NCI-H146 (cell line): ENCODE measurements around the gene TULP4.
"Not testable (repeated sequence)": the region's sequence is repeated elsewhere in the genome, so short reads cannot be mapped to it uniquely, and the experiment has no call there.

Experiments
- DNase-seq: peaks from one replicate; lab custom pipeline; 2025; lab: John Stamatoyannopoulos, UW

The TULP4 gene

DNA sequence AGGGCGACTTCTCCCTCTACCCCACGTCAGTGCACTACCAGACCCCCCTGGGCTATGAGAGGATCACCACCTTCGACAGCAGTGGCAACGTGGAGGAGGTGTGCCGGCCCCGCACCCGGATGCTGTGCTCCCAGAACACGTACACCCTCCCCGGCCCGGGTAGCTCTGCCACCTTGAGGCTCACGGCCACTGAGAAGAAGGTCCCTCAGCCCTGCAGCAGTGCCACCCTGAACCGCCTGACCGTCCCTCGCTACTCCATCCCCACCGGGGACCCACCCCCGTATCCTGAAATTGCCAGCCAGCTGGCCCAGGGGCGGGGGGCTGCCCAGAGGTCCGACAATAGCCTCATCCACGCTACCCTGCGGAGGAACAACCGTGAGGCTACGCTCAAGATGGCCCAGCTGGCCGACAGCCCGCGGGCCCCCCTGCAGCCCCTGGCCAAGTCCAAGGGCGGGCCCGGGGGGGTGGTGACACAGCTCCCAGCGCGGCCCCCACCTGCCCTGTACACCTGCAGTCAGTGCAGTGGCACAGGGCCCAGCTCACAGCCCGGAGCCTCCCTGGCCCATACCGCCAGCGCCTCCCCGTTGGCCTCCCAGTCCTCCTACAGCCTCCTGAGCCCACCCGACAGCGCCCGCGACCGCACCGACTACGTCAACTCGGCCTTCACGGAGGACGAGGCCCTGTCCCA is 190.1 kb downstream of the TULP4 start:
- no peak for DNase-seq

DNA sequence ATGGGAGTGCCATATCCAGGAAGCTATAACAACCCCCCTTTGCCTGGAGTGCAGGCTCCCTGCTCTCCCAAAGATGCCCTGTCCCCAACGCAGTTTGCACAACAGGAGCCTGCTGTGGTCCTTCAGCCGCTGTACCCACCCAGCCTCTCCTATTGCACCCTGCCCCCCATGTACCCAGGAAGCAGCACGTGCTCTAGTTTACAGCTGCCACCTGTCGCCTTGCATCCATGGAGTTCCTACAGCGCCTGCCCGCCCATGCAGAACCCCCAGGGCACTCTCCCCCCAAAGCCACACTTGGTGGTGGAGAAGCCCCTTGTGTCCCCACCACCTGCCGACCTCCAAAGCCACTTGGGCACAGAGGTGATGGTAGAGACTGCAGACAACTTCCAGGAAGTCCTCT is 191.0 kb downstream of the TULP4 start:
- DNase-seq, result no peak

DNA sequence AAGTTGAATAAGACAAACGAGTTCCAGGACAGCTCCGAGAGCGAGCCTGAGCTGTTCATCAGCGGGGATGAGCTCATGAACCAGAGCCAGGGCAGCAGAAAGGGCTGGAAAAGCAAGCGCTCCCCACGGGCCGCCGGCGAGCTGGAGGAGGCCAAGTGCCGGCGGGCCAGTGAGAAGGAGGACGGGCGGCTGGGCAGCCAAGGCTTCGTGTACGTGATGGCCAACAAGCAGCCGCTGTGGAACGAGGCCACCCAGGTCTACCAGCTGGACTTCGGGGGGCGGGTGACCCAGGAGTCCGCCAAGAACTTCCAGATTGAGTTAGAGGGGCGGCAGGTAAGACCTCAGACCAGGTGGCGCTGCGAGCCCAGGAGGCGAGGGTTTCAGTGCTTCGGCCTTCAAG is 191.6 kb downstream of the TULP4 start:
- DNase-seq, result no peak

DNA sequence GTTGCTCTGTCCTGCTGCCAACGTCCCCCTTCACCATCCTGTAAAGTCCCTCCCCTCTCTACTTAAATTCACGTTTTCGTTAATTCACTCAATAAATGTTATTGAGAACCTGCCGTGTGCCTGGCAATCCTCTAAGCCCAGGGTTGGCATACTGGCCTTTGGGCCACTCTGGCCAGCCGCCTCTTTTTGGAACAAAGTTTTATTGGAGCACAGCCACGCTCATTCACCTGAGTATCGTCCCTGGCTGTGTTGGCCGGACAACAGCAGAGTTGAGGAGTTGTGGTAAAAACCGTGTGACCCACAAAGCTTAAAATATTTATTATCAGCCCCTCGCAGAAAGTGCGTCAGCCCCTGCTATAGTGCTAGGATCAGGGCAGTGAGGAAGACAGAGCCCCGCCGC is 192.9 kb downstream of the TULP4 start:
- no peak for DNase-seq

DNA sequence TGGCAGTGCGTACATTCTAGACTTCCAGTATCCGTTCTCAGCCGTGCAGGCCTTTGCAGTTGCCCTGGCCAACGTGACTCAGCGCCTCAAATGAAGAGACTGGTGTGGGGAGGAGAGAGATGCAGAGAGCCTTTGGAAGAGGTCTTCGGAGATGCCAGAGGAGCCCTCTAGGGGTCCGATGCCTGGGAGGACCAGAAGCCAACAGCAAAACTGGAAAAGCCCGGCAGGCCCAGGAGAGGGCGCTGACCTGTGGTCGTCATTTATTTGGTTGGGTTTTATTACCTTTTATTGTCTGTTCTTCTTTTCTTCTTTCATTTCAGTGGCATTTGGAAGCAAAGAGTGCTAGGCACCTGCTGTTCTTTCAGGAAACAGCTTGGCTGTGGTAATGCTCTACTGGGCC is 194.3 kb downstream of the TULP4 start:
- DNase-seq, result peak; percentile 49

DNA sequence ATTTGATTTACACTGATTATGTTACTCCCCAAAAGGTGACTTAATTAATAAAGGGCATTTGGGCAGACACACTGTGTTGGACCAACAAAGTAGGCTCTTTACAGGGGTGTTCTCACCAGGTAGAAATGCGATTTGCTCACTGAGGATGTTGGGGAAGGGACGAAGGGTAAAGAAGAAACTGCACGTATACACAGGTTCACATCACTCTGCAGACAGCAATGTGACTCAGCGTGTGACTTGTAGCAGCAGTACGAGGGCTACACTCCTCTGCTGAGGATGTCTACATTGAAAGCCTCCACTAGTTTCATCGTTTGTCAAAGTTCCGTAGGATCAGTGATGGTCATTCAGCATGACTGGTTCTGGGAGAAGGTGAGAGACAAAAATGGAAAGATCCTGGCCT is 194.9 kb downstream of the TULP4 start:
- DNase-seq, result no peak

DNA sequence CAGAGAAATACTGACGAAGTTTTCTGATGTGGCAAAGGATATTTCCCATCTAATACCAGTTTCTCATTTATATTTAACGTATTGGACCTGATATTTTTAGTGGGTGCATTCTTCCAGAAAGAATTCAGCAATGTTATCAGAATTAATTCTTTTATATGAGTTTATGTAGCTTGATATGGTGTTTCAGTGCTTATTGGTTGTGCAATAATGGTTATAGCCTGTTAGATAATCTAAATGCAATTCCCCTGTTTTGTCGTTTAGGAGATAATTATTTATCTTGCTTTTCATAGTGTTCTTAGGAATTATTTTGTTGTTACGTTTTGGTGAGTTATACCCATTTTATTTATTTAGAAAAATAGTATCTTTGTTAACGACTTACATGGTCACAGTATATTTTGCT is 196.2 kb downstream of the TULP4 start:
- DNase-seq, result no peak

DNA sequence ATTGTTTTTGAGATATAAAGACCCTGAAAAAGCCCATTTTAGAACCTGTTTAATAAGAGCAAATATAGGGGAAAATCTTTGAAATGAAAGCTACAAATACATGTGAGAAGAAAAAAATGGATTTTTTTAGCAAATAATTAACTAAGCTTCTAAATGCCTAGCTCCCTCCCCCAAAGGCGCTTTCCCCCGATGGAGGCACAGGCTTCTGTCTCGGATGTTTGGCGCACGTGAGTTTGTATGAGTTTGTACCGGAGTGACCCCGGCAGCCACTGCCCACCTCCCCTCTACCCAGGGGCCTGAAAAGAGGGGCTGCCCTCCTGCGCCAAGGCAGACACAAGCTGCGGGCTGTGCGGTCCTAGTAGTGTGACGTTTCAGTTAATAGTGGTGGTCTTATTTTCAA is 197.2 kb downstream of the TULP4 start:
- no peak for DNase-seq

DNA sequence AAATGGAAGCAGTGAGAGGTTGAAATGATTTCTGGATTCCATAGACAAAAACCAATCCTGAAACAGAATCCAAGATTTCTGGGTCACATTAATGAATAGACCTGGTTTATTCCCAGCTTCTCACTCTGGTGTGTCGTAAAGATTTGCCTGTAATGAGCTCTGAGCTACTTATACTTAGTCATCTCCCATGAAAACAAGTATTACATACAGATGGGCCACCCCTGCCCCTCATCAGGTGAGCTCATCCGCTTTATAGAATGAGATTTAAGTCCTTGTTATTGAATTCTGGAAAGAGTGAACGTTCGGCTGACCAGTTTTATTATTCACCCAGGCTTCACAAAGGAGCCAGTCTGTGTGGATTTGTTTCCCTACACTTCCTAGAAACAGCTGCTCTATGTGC is 200.5 kb downstream of the TULP4 start:
- no peak for DNase-seq

DNA sequence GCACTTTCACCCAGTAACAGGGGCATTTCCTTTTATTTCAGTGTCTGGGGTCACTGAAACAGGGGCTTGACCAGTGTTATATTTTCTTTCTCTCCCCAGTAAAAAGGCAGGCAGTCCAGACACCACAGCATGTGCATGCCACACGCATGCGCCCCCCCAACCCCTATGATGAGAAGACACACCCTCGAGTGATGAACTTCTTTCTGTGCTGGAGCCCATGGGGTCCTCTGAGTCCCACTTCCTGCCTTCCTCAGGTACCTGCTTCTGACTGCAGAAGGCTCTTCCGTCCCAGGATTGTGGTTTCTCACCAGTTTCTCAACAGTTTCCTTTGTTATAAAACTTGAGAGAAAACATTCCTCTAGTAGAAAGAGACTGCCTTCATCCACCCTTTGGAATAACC is 201.9 kb downstream of the TULP4 start:
- no peak for DNase-seq

DNA sequence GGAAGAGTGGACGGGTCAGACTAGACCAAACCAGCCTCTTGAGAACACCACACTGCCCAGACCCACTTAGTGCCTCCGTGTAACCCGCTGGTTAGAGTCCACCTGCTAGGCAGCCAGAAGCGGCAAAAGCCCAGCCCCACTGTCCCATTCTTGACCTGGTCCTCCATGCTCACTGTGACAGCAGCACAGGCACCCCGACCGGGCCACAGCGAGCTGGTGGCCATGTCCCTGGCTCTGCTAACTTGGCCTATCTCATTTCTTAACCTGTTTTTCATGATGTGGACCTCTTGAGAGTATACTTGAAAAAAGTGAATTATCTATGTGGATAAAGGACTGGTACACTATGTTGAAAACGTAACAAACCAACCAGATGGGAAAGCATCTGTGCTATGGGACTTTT is 202.7 kb downstream of the TULP4 start:
- DNase-seq, result no peak

DNA sequence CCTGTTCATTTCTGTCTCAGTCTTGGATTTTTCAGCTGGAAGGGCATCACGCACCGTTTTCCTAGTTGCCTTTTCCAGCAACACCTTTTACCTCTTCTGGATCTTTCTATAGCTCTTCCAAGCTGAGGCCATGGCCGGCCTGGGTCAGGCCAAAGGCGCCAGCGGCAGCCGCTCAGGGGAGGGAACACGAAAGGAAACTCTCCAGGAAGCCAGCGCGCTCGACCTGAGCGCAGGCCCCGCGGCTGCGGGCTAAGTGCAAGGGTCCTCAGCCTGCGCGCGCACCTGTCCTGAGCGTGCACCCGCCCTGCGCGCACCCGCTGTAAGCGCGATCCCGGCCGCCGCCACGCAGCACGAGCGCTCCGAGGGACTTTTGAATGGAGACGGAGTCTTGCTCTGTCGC is 203.8 kb downstream of the TULP4 start:
- DNase-seq, result no peak

DNA sequence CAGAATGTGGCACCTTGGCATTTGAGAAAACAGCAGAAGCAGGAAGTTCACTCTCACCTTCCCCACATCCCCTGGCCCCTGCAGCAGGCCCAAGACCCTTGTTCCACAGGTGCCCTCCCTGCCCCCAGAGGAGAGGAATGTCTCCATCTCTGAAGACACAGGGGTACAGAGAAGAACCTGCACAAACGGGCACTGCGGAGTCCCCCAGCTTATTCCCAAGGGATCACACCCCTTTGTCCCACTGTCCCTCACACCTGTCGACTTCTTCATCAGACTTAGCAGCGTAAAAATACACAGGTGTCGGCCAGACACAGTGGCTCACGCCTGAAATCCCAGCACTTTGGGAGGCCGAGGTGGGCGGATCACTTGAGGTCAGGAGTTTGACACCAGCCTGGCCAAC is 204.8 kb downstream of the TULP4 start:
- no peak for DNase-seq

DNA sequence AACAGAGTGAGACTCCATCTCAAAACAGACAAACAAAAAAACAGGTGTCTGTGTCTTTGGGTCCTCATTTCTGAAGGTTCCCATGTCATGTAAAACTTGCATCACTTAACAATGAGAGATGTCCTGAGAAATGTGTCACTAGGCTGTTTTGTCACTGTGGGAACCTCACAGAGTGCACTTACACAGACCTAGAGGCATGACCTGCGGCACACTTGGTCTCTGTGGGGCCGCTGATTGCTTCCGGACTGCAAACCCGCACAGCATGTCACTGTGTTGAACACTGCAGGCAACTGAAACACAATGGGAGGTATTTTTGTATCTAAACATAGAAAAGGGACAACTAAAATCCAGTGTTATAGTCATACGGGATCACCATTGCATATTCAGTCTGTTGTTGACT is 205.3 kb downstream of the TULP4 start:
- peak; percentile 26 for DNase-seq

DNA sequence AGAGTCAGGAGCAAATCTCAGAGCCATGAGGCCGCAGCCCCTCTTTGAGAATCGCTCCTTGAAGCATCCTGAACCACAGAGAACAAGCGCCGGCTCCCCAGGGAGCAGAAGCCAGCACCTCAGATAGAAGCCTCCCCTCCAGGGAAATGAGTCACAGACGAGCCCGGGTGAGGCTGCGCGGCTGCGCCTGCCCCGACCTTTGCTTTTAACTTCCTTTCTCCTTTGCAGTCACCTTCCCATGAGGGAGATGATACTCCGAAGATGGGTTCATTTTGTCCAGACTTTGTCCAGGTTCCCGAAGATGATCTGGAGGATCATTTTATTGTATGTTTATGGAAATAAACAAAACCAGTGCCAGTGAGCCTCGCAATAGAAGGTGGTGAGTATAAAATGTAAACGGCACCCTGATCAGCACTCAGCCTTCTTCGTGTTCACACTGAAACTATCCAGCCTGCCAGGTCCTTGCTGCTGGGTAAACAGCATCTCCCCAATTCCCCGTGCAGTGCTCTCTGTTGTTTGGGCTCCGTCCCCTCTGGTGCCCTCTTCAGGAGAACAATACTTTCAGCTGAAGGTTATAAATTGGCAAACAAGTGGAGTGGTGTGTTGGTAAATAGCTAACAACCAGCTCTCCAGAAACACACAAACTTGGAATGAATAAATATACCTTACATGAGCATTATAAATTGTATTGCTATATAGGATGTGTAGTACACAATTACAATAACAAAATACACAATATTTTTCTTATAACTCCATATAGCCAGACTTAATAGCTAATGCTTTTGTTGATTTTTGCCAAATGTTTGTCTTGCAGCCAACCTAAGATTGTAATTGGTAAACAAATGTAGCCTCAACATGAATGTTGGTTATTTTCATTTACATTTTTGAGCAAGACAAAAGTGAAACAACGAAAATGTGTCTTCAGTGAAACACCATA is 206.2 kb downstream of the TULP4 start:
- DNase-seq, result peak; percentile 54

DNA sequence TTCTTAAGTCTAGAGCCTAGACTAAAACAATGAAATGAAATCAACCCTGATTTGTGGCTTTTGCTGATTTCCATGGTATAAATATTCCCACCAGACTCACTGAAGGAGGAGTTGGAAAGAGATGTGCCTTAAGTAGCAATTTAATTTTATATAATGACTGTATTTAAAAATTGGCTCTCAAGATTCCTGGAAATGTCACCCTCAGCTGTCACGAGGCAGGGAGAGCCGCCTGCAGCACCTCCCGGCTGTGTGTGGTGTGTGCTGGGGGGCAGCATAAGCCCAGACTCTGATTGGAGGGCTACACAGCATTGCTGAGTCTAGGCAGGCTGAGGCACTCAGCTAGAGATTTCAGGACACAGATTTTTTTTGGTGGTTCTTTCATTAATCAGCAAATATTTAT is 207.0 kb downstream of the TULP4 start:
- DNase-seq, result no peak

DNA sequence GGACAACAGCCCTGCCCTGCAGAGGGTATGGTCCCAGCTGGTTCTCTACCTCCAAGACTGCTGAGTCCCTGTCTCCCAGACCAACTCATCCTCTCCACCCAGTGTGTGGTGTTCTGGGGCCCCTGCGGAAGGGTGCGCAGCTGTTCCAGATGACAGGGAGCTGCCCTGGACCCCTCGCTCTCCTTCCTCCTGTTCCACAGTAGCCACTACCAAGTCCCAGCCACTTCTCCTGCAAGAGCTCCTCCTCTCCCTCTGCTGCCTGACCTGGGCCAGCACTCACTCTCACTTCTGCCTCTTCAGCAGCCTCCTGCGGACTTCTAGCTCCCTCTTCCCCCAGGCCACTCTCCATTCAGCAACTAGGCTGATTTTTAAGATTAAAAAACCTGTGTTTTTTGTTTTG is 207.5 kb downstream of the TULP4 start:
- no peak for DNase-seq

DNA sequence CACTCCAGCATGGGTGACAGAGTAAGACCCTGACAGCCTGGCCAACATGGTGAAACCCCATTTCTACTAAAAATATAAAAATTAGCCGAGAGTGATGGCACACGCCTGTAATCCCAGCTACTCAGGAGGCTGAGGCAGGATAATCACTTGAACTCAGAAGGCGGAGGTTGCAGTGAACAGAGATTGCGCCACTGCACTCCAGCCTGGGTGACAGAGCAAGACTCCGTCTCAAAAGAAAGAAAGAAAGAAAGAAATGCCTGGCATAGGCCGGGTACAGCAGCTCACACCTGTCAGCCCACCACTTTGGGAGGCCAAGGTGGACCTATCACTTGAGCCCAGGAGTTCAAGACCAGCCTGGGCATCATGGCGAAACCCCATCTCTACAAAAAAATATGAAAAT is 208.7 kb downstream of the TULP4 start:
- DNase-seq, result not testable (repeated sequence)

DNA sequence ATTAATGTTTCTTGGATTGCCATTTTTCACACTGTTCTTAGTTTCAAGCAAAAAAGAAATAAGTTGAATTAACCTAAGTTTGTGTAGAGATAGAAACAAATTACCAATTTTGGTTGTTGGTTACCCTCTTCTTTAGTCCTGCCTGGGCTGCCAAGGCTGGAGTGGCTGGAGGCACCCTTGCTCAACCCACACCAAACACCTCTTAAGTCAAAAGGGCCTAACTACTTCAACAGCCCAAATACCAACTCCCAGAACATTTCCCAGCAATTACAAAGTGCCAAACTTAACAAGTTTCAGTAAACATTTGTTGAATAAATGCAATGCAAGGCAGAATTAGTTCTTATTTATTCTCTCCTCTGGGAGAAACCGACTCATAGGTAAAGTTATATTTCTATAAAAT is 209.5 kb downstream of the TULP4 start:
- DNase-seq, result no peak

DNA sequence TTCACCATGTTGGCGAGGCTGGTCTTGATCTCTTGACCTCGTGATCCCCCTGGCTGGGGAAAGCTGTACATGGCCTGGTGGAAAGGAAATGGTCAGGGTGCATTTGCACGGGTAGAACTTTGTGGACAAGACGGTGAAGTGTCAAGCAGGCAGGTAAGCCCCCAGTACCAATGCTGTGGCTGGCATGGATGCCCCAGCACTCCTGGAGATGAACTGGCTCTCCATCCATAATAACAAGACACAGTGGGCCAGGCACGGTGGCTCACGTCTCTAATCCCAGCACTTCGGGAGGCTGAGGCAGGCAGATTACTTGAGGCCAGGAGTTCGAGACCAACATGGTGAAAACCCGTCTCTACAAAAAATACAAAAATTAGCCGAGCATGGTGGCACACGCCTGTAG is 210.4 kb downstream of the TULP4 start:
- DNase-seq, result no peak

DNA sequence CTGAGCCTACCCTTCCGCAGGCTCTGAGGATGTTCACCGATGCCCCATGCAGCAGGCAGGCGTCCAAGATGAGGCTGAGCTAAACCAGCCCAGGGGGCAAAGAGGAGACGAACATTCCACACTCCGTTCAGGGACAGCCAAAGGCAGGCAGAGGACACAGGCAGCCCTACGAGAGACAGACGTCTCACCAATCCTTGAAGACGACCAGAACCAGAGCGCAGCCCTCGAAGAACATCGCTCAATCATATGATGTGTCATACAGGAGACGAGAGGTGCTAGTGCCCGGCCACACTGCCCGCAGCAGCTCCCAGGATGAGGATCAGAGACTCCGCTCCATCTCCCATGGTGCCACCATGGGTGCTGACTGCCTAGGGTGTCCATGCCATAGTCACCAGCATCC is 212.0 kb downstream of the TULP4 start:
- no peak for DNase-seq

DNA sequence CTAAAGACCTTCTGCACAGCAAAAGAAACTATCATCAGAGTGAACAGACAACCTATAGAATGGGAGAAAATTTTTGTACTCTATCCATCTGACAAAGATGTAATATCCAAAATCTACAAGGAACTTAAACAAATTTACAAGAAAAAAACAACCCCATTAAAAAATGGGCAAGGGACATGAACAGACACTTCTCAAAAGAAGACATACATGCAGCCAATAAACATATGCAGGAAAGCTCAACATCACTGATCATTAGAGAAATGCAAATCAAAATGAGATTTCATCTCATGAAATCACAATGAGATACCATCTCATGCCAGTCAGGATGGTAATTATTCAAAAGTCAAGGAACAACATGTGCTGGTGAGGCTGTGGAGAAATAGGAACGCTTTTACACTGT is 215.6 kb downstream of the TULP4 start:
- not testable (repeated sequence) for DNase-seq

DNA sequence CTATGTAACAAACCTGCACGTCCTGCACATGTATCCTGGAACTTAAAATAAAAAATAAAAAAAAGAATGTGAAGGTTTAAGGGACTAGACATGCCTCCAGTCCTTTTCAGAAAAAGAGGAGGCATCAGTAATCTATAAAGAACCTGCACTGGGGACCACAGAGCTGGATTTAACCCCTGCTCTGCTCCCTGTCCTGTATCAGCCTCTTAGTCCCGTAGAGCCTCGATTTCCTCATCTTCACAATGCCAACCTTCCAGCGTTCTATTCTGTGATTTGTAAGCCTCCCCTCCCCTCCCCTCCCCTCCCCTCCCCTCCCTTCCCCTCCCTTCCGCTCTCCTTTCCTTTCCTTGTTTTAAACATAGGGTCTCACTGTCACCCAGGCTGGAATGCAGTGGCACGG is 216.6 kb downstream of the TULP4 start:
- DNase-seq, result no peak

DNA sequence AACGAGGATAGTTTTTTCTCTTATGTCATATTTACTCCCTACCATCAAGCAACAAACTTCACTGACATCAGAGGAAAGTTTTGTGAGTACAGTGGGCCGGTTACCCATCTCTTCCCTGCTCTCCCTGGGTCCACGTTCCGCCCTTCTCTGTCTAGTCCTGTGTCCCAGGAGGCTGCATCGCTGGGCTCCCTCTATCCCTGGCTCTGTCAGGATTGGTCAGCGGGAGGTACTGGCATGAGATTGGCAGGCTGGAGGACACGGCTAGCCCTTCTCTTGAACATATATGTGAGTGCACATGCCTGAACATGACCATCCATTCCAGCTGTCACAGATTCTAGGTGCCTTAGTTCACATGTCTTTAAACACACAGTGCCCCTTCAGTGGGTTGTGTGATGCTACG is 217.4 kb downstream of the TULP4 start:
- DNase-seq, result no peak
